ENCODE measurements around the gene KRTAP5-7.

GRCh38 chr11:71548716-71549151 is 21.7 kb downstream of the KRTAP5-7 start:
- TF ChIP-seq EP300 (IDR thresholded peaks at IDR 0.05; ENCODE audit: borderline replicate concordance) (no peak), YY1 (IDR thresholded peaks at IDR 0.05; ENCODE audit: low read depth) (no peak), REST (IDR thresholded peaks at IDR 0.05; ENCODE audit: low read depth) (no peak), EGR1 (IDR thresholded peaks at IDR 0.05) (no peak), MAX (IDR thresholded peaks at IDR 0.05) (no peak), NFIC (IDR thresholded peaks at IDR 0.05) (no peak), CEBPB (IDR thresholded peaks at IDR 0.05) (no peak), TEAD4 (IDR thresholded peaks at IDR 0.05) (no peak), TAF1 (IDR thresholded peaks at IDR 0.05; ENCODE audit: low read depth) (no peak)
